GM21447 (cell line): ENCODE measurements around the gene AMOT.

Experiments used
- ATAC-seq: cut with Tn5 transposase; IDR thresholded peaks from one replicate; pipeline ENCODE4 v1.9.1; 2021; ENCODE audit not compliant: unreplicated experiment

AMOT gene

GRCh38 chrX:112808007-112808406 lies 32.6 kb downstream of the AMOT start:
- ATAC-seq: no peak

DNA sequence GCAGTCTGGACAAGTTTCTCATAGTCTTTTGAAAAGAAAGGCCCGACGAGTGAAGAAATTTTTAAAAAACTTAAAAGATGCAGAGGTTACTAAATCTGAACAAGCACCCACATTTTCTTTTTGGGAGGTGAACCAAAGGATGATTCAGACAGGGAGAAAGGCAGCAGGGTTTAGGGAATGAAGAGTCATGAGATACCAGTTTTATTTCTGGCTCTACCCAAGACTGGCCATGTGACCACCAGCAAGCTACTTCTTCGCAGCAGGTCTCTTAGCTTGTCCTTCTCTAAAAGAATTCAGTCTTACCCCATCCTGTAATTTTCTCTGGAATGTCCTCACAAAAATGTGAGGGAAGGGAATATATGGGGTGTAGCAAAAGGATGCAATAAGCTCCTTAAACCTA lies 37.6 kb downstream of the AMOT start:
- no peak for ATAC-seq

- ATAC-seq: no peak
Observed at GRCh38 chrX:112802541-112802940, 38.1 kb downstream of the AMOT start.

DNA sequence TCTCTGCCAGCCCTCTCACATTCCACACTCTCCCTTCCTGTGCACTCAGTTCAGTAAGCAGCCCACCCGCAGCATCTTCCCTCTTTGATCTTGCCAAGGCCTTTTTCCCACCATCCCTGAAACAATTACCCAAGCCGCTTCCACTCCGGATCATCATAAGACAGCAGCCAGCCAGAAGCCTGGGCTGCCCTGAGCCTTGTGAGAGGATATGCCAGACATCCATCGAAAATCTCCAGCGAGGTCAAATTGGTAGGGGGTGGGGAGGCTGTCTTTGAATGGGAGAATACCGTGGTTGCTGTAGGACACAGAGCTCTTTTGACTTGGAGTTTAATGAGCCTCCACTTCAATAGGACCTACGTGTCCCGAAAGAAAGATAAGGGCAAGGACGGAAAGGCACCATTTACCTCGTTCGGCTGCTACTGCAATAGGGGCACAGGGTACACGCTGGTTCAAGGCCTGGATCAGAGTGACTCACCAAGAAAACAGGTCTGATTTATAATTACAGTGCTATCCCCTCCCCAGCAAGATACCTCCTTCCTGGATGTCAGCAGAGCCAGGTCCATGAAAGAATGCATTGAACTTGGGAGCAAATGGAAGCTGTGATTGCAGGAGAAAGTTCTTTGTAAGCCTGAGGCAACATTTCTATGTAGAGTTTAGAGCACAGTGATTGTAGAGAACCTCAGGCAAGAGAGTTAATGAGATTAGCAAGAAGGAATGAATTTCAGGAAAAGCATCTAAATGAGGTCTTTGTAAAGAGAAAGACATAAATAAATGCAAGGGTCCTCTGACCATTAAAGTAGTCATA lies 39.5 kb downstream of the AMOT start:
- ATAC-seq: no peak

- no peak for ATAC-seq
Observed at GRCh38 chrX:112799425-112799824, 41.2 kb downstream of the AMOT start.

GRCh38 chrX:112798736-112799135 lies 41.9 kb downstream of the AMOT start:
- ATAC-seq: no peak

GRCh38 chrX:112789931-112790330 lies 50.7 kb downstream of the AMOT start:
- no peak for ATAC-seq

GRCh38 chrX:112786076-112786475 lies 54.6 kb downstream of the AMOT start:
- ATAC-seq: no peak

- no peak for ATAC-seq
Observed at GRCh38 chrX:112785344-112785743, 55.3 kb downstream of the AMOT start.

DNA sequence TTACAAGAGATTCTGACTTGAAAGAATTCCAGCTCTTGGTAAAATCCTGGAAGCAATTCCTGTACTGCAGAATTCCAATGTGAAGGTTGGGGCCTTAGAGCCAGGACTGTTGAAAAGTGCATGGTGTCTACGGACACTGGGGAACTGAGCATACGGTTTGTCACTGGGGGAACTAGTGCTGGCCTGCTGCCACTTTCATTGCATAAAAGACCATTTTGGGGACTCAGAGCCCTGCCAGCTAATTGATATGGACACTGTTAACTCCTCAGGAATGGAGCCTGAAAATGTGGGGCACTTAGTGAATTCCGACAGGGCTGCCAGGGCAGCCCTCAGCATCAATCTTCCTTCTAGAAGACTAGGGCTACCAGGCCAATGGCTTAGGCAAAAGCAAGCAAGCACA lies 55.9 kb downstream of the AMOT start:
- ATAC-seq: no peak

DNA sequence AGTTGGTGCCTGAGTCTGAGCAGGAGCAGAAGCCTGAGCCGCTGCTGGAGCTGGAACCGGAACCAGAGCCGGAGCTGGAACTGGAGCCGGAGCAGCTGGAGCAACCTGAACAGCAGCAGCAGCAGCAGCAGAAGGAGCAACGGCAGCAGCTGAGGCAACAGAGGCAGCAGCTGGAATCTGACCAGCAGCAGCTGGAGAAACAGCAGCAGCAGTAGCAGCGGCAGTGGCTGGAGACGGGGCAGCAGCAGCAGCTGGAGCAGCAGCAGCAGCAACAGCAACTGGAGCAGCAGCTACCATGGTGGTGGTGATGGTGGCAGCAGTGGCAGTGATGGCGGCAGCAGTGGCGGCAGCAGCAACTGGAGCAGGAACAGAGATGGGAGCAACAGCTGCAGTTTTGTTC lies 61.5 kb downstream of the AMOT start:
- ATAC-seq: no peak

DNA sequence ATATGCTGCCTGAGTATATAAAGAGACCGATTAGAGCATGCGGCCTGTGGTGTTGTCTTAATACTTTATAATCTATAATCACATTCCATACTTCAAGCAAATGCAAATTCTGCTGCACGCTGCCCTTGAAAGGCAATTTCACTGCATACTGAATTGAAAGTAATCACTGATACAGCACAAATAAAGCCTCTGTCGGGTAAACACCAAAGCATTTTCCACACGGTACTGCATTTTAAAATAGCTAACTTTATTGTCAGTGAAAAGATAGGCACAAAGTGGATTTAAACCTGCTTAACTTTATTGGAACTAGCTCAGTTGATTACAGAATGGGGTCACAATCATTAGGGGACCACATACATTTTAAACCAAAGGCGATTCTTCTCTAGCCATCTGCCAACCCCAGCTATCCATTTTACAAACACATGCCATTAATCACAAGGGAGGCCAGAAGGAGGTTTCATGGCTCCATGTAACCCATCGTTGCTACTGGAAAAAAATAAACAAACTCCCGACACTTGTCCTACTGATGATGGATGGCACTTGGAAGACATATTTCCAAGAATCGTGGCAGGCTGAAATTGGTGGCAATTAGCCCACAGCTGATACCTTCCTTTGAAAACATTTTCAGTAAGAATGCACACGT lies 65.9 kb downstream of the AMOT start:
- no peak for ATAC-seq

GRCh38 chrX:112774142-112774541 lies 66.5 kb downstream of the AMOT start:
- ATAC-seq: no peak

DNA sequence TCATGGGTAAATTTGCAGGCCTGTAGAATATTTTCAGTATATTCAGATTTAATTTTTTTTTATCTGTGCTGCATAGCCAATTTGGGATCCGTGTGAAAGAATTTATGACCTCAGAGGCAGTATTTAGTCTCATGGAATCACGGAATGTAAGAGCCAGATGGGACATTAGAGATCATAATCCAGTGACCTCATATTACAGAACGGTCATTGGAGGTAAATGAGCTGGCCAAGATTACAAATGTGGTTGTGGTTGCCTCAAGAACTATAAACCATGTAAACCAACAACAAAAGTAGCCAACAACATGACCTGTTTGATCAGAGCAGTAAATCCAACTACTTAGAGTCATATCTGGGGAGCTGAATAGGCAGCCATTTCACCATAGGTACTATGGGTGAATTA lies 71.6 kb downstream of the AMOT start:
- no peak for ATAC-seq

DNA sequence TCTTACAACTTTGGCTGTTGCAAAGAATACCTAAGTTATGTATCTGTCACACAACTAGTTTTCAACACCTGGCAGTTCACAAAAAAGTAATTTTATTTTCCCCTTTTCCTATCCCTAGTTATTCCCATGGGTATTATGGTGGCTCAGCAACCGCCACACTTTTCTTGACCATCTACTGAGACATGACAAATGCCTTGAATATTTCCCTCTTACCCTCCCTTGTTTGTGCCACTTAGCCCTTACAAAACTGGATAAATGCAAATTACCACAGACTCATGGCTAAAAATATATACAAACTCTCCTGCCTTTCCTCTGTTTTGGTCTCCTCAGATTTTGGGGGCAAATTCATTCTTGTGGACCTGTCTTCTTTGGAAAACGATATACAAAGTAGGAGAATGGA lies 72.1 kb downstream of the AMOT start:
- no peak for ATAC-seq

GRCh38 chrX:112766774-112767173 lies 73.9 kb downstream of the AMOT start:
- no peak for ATAC-seq

GRCh38 chrX:112761242-112762207 lies 79.1 kb downstream of the AMOT start:
- ATAC-seq: peak; percentile 93

DNA sequence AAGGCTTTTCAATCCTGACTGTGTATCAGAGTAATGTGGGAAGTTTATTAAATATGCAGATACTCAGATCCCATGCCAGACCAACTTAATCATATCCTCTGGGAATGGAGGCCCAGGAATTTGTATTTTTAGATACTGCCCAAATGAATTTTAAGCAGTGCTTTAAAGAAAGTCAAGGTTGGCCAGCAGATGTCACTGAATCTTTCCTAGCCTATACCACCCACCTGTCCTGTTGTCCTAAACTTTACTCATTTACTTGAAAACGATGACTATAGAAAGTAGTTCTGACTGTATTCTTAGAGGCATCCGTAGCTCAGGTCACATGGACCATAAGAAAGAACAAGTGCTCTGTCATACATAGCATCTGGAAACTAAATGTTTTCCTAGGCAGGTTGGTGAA lies 79.9 kb downstream of the AMOT start:
- peak; percentile 47 for ATAC-seq

DNA sequence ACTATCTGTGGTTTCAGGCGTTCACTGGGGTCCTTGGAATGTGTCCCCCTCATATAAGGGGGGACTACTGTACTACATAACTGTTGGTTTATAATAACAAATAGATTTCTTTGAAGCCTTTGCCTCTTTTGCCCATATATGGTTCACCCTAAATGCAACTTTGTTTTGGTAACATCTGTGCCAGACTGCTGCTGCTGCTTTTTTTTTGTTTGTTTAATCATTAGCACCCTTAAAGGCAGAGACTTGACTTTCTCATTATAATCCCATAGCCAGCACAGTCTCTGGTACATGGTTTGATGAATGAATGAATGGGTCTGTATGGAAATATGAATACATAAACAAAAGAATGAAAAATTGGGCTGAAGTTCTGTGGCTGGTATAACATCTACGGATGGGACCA lies 80.7 kb downstream of the AMOT start:
- no peak for ATAC-seq

- ATAC-seq: no peak
Observed at GRCh38 chrX:112759512-112759911, 81.1 kb downstream of the AMOT start.

GRCh38 chrX:112757946-112758345 lies 82.7 kb downstream of the AMOT start:
- no peak for ATAC-seq

DNA sequence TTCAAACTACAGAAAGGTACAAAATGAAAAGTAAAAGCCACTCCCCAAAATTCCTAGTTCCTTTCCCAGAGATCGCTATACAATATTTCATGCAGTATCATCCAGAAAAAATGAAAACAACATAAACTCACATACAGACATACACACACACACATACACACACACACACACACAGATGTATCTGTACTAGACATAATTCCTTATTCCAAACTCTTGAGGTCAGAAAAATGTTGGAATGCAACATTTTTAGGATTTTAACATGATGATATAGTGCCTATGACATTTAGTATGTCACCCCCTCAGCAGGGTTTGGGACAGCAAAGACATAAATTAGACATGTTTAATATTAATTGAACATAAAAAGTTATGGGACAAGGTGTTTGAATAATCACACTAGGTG lies 87.5 kb downstream of the AMOT start:
- ATAC-seq: no peak
